Spinal cord (tissue), 10 donors: ENCODE measurements around the gene PRRC2C. TPM values are rescaled to one million over a fixed set of nuclear protein-coding genes. Genes with fewer than 3 reads are reported as not detected.
A peak's percentile ranks its signal among the peaks of the same experiment; 100 is the strongest.

Experiments
- DNase-seq, 6 donors: peaks; one replicate each; pipeline versions ENCODE4 v3.0.0 to v3.0.0-alpha.2; 2013 to 2015; ENCODE audit warnings: low spot score in 6 of 6, low read depth in 4 of 6
- H3K27ac ChIP-seq: one replicate; pipeline ENCODE4 v1.5.1; 2013; ENCODE audit warnings: low read depth, low read length, control low read depth
- H3K27me3 ChIP-seq: one replicate; pipeline ENCODE4 v1.6.1; 2013; ENCODE audit warnings: low read length; ENCODE audit not compliant: control insufficient read depth, insufficient read depth
- H3K36me3 ChIP-seq: one replicate; pipeline ENCODE4 v1.6.1; 2013; ENCODE audit warnings: low read length; ENCODE audit not compliant: control insufficient read depth, insufficient read depth
- H3K4me1 ChIP-seq: one replicate; pipeline ENCODE4 v1.6.1; 2013; ENCODE audit warnings: low read length; ENCODE audit not compliant: control insufficient read depth, insufficient read depth
- H3K4me3 ChIP-seq: one replicate; pipeline ENCODE4 v1.5.1; 2013; ENCODE audit warnings: low read depth, low read length, control low read depth
- H3K9me3 ChIP-seq: one replicate; pipeline ENCODE4 v1.6.1; 2013; ENCODE audit warnings: low read length; ENCODE audit not compliant: control insufficient read depth, insufficient read depth
- WGBS: methylation state at CpG from one replicate; pipeline ENCODE4 v1.1.5; 2013; ENCODE audit warnings: missing lambda C conversion rate; ENCODE audit not compliant: insufficient coverage; 5-methylcytosine and 5-hydroxymethylcytosine counted together
- polyA plus RNA-seq, 2 donors: library from polyadenylated mRNA; unstranded; fragments of 120-200 nt; gene quantifications; one replicate each; pipeline ENCODE4 v1.2.1, GENCODE V29; 2013; ENCODE audit not compliant: insufficient read length in 2 of 2
- total RNA-seq, 2 donors: library from RNA; depleted of rRNA in 1 of 2; stranded (reverse); fragments of 120-200 nt in 1 of 2; fragments of >200 nt in 1 of 2; gene quantifications; one replicate each; pipeline versions ENCODE4 v1.2.3 to v1.2.4, GENCODE V29; 2013 to 2014
- donor health status: healthy.

PRRC2C gene
- total and polyA plus RNA-seq, 4 donors: 64.5 to 91.4 (median 77.6) TPM

DNA sequence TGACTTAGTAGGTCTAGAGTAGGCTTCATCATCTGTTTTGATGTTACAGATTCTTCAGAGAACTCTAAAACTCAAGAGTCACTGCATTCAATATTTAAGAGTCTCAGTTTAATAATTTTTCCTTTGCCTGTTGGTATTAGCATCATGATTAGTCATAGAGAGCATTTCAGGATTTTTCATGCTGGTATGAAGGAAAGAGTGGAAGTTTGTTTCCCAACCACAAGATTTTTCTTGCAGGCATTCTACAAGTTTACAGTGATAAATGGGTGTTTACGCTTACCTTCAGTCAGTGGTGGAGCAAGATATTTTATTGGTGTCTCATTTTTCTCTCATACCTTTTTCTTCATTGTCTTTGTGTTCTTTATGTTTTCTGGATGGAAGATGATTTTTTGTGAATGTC lies 78.3 kb downstream of the PRRC2C start:
- H3K4me3 ChIP-seq: no peak overlapping the region
- no peak for DNase-seq
- H3K36me3 ChIP-seq: peaks cover 21% of the 10 kb centered on the region

GRCh38 chr1:171566467-171566866 lies 81.1 kb downstream of the PRRC2C start:
- H3K9me3 ChIP-seq: no peaks in the 10 kb centered on the region
- H3K4me1 ChIP-seq: no peaks in the 10 kb centered on the region
- DNase-seq: peak in 2 of 6 donors; percentile 33 to 43
- no peaks in the 10 kb centered on the region for H3K27me3 ChIP-seq
- no peak overlapping the region for H3K4me3 ChIP-seq
- H3K36me3 ChIP-seq: peaks cover 8% of the 10 kb centered on the region
- no peak overlapping the region for H3K27ac ChIP-seq
- WGBS: 50% methylated on average over 1 of the region's 3 CpGs

More for the DNA sequence above, 78.3 kb downstream of the PRRC2C start:
- Histone ChIP-seq H3K4me1 (no peaks in the 10 kb centered on the region), H3K9me3 (no peaks in the 10 kb centered on the region), H3K27me3 (no peaks in the 10 kb centered on the region), H3K27ac (no peak overlapping the region)
- WGBS: no CpG with 5 or more reads among the region's 1 CpG

DNA sequence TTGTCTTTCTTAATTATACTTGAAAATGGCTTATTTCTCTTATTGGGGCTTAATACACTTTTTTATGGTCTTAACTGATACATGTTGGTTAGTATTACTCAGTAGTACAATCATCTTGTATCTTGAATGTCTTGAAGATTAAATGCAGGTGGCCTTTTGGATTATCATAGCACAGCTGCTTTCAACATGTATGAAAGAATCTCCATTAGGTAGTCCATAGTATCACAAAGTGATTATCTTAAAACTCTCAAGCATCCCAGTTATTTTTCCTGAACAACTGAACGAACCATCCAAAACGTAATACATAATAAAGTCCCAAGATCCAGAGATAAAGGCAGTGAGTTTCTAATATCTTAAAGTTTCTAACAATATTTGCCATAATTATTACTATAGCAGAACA lies 85.0 kb downstream of the PRRC2C start:
- no CpG with 5 or more reads among the region's 2 CpGs for WGBS
- no peaks in the 10 kb centered on the region for H3K27me3 ChIP-seq
- peaks cover 16% of the 10 kb centered on the region for H3K36me3 ChIP-seq
- no peak overlapping the region for H3K4me3 ChIP-seq
- H3K27ac ChIP-seq: no peak overlapping the region
- DNase-seq: no peak
- no peaks in the 10 kb centered on the region for H3K4me1 ChIP-seq
- H3K9me3 ChIP-seq: no peaks in the 10 kb centered on the region

- no peaks in the 10 kb centered on the region for H3K9me3 ChIP-seq
- H3K27me3 ChIP-seq: no peaks in the 10 kb centered on the region
- no peak overlapping the region for H3K4me3 ChIP-seq
- H3K36me3 ChIP-seq: peaks cover 26% of the 10 kb centered on the region
- H3K27ac ChIP-seq: no peak overlapping the region
- no peak for DNase-seq
- WGBS: no CpG with 5 or more reads among the region's 1 CpG
- no peaks in the 10 kb centered on the region for H3K4me1 ChIP-seq
These were observed 90.8 kb downstream of the PRRC2C start for GRCh38 chr1:171576144-171576543.

- no peaks in the 10 kb centered on the region for H3K27me3 ChIP-seq
- H3K9me3 ChIP-seq: no peaks in the 10 kb centered on the region
- H3K36me3 ChIP-seq: peaks cover 26% of the 10 kb centered on the region
- no peak overlapping the region for H3K4me3 ChIP-seq
- peak overlapping the region; percentile 12 for H3K27ac ChIP-seq
- no peak for DNase-seq
- no peaks in the 10 kb centered on the region for H3K4me1 ChIP-seq
- no CpG with 5 or more reads among the region's 3 CpGs for WGBS
These were observed 95.9 kb downstream of the PRRC2C start for GRCh38 chr1:171581226-171581625.

DNA sequence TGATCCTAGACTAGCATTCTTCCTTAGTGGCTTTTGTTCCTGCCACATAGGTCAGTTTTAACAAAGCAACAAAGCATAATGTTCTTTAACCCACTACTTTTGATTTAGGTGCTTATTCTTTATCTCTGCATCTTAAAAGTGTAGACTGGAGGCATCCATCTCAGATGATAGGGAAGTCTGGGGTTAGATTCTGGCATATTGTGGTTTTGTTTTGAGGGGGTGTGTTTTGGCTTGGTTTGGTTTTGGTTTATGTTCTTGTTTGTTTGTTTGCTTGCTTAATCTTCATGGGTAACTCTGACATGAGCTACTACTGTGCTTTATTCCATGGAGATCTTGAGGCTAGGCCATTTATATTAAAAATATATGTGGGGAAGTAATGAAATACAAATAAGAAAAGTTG lies 96.4 kb downstream of the PRRC2C start:
- DNase-seq: no peak
- Histone ChIP-seq H3K4me1 (no peaks in the 10 kb centered on the region), H3K9me3 (no peaks in the 10 kb centered on the region), H3K36me3 (peaks cover 26% of the 10 kb centered on the region), H3K27ac (peak overlapping the region; percentile 12), H3K4me3 (no peak overlapping the region), H3K27me3 (no peaks in the 10 kb centered on the region)

DNA sequence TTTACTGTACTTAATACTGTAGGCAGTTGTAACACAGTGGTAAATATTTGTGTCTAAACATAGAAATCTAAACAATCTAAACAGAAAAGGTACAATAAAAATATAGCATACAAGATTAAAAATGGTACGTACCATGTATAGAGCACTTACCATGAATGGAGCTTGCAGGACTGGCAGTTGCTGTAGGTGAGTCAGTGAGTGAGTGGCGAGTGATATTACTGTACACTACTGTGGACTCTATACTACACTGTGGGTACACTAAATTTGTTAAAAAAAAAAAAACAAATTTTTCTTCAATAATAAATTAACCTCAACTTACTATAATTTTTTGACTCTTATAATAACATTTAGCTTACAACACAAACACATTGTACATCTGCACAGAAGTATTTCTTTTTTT lies 97.3 kb downstream of the PRRC2C start:
- H3K36me3 ChIP-seq: peaks cover 25% of the 10 kb centered on the region
- no CpG with 5 or more reads among the region's 2 CpGs for WGBS

DNA sequence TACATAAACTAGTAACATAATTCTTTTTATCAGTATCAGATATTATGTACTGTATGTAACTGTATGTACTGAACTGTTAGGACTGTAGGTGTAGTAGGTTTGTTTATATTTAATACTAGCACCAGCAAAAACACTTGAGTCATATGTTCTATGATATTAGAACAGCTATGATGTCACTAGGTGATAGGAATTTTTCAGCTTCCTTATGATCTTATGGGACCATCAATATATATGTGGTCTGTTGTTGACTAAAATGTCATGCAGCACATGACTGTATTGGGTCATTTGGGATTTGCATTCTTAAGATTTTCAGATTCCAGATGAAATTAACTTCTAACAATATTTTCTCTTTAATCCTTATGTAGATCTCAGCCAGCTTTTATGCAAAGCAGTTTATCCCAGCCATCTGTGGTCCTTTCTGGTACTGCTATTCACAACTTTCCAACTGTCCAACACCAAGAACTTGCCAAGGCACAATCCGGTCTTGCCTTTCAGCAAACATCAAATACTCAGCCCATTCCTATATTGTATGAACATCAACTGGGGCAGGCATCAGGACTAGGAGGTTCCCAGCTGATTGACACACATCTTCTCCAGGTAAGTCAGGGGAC lies 98.4 kb downstream of the PRRC2C start:
- no peaks in the 10 kb centered on the region for H3K27me3 ChIP-seq
- H3K27ac ChIP-seq: no peak overlapping the region
- H3K4me1 ChIP-seq: no peaks in the 10 kb centered on the region
- H3K9me3 ChIP-seq: no peaks in the 10 kb centered on the region
- H3K4me3 ChIP-seq: no peak overlapping the region
- H3K36me3 ChIP-seq: peaks cover 19% of the 10 kb centered on the region
- peak in 1 of 6 donors; percentile 73 for DNase-seq
- WGBS: 20% methylated on average over 1 of the region's 1 CpG

More for the DNA sequence above, 97.3 kb downstream of the PRRC2C start:
- Histone ChIP-seq H3K27ac (peak overlapping the region; percentile 12), H3K4me1 (no peaks in the 10 kb centered on the region), H3K27me3 (no peaks in the 10 kb centered on the region), H3K9me3 (no peaks in the 10 kb centered on the region), H3K4me3 (no peak overlapping the region)
- DNase-seq: no peak

GRCh38 chr1:171585715-171586114 lies 100.4 kb downstream of the PRRC2C start:
- DNase-seq: no peak
- no peaks in the 10 kb centered on the region for H3K4me1 ChIP-seq
- no peaks in the 10 kb centered on the region for H3K27me3 ChIP-seq
- no peak overlapping the region for H3K4me3 ChIP-seq
- WGBS: no CpG with 5 or more reads among the region's 9 CpGs
- H3K9me3 ChIP-seq: no peaks in the 10 kb centered on the region
- no peak overlapping the region for H3K27ac ChIP-seq
- peaks cover 23% of the 10 kb centered on the region for H3K36me3 ChIP-seq

GRCh38 chr1:171588230-171588629 lies 102.9 kb downstream of the PRRC2C start:
- no peaks in the 10 kb centered on the region for H3K9me3 ChIP-seq
- 100% methylated on average over 1 of the region's 2 CpGs for WGBS
- H3K27ac ChIP-seq: no peak overlapping the region
- peaks cover 28% of the 10 kb centered on the region for H3K36me3 ChIP-seq
- no peak overlapping the region for H3K4me3 ChIP-seq
- no peaks in the 10 kb centered on the region for H3K27me3 ChIP-seq
- DNase-seq: no peak
- H3K4me1 ChIP-seq: no peaks in the 10 kb centered on the region
